CD4-positive, alpha-beta T cell treated with Interleukin-2 at 100 ng/mL for 4 hours (primary cell): Measurements from ENCODE around the gene CRYBA4.

ENCODE experiments used
- DNase-seq: peaks from one replicate; pipeline ENCODE4 v3.0.0-alpha.2; 2020; ENCODE audit warnings: low spot score

The CRYBA4 gene

DNA sequence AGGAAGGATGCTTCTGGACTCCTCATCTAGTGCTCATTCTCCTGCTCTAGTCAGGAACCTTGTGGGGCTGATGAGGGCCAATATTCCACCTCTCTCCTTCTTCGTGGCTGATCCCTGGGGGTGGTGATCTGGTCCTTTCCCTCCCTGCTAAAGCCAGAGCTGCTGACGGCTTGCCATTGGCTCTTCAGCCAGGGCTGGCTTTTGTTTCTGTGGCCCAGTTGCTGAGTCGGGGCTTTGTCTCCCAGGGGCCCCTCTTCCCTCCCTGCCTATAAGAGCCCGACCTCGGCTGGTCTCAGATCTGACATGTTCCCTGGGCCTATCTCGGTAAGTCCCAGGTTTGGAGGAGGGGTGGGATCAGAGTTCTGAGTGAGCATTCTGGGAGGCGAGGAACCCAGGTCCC, at the start of gene CRYBA4:
TSS of gene CRYBA4 (plus strand) at position 301 of the 400 bp plus-strand sequence. CDS start 634 bp downstream, outside the sequence.
- no peak for DNase-seq

- no peak for DNase-seq
Measured at GRCh38 chr22:26573026-26573662, 48.6 kb upstream of the CRYBA4 start.

GRCh38 chr22:26574001-26574723, 47.6 kb upstream of the CRYBA4 start:
- DNase-seq = no peak

DNA sequence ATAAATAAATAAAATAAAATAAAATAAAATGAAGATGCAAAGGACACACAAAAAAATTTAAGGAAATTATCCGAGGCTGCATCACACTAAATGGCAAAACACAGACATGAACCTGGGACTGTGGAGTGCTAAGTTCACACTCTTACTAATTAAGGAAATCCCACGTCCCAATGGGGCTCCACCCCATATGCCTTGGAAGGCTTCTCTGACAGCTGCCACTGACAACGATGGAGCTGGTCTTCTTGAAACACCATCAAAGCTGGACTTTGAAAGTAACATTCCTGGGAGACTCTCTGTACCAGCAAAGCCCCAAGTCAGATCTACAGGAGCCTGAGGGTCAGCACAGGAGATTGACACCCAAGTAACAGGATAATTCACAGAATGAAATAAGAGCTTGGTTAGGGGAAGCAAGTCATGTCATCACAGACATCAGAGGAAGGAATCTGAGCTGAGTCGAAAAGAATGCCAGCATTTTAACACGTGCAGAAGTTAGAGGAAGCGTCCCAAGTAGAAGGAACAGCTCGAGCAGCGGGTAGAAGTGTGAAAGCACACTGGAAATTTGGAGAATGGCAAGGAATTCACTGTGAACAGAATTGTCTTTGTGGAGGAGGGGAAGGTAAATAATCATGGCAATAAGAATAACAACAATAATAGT, 45.6 kb upstream of the CRYBA4 start:
- DNase-seq = no peak

DNA sequence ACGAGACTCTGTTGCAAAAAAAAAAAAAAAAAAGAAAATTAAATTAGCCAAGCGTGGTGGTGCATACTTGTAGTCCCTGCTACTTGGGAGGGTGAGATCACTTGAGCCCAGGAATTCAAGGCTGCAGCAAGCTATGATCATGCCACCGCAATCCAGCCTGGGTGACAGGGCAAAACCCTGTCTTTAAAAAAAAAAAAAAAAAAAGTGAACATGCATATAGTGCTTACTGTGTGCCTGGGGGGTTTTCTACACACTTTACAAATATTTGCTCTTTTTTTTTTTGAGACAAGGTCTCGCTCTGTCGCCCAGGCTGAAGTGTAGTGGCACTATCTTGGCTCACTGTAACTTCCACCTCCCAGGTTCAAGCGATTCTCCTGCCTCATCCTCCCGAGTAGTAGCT, 44.7 kb upstream of the CRYBA4 start:
- no peak for DNase-seq

DNA sequence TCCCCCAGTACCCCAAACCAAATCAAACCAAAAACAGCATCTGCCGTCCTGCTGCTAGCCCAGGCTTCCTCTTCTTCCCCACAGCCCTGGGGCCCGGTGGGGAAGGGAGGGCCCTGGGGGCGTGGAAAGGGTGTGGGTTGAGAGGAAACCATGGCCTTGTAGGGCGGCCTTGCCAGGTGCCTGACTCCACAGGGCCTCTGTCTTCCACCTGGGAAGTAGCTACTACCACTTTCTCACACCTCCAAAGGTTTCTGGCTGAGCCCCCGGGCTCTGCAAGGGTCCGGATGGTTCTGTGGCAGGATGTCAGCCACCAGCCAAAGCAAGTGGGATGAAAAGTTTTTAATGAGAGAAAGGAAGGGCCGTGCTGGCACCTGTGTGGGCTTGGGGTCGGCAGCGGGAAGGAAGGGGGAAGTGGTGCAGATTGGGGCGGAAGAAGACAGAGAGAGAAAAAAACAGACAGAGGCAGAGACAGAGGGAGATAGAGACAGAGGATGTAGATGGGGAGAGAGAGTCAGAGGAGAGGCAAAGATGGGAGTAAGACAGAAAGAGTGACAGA, 42.4 kb upstream of the CRYBA4 start:
- peak; percentile 51 for DNase-seq

GRCh38 chr22:26580240-26580962, 41.4 kb upstream of the CRYBA4 start:
- no peak for DNase-seq

GRCh38 chr22:26581026-26581425, 40.7 kb upstream of the CRYBA4 start:
- DNase-seq = no peak

- no peak for DNase-seq
Measured at GRCh38 chr22:26581633-26582168, 40.1 kb upstream of the CRYBA4 start.

DNA sequence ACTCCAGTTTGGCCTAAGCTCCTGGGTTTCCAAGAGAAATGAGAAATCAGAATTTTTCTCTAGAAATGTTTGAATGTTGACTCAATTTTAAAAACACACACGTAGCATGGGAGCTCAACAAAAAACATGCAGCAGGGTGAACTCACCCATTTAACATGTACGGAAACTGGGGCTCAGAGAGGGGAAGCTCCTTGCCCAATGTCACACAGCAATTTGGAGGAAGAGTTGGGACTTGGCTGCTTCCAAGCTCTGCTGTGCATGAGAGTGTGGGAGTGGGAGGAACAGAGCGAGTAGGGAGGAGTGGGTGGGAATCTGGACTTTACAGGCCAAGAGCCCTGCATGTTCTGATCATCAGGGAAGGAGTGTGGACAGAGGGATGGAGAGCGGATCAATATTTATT, 37.8 kb upstream of the CRYBA4 start:
- no peak for DNase-seq

DNA sequence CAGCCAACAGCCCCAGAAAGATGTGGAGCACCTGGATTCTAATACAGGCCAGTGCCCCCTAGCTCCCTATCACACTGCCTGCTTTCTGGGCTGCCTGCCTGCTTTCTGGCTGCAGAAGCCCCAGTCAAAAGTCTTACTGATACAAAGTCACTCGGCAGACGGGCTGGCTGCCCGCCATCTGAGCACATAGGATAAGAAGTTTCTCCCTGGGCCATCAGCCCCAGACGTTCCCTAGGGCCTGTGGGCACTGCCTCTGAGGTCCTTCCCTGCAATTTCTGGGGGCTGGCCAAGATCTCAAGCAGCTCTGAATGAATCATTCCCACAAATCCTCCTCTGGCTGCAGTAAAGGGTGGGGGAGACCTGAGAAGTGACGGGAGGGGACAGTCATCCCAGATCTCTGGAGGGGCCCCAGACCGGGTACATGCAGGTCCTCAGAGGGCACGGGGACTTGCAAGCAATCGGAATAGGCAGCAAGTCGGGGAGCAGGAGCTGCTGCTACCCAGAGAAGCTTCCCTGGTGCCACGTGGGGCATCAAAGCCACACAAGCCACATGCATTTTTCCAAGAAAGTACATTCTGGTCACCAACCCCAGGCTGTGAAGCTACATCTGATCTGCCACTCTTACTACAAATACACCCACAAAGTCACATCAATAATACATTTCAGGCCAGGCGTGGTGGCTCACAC, 36.5 kb upstream of the CRYBA4 start:
- DNase-seq = no peak

DNA sequence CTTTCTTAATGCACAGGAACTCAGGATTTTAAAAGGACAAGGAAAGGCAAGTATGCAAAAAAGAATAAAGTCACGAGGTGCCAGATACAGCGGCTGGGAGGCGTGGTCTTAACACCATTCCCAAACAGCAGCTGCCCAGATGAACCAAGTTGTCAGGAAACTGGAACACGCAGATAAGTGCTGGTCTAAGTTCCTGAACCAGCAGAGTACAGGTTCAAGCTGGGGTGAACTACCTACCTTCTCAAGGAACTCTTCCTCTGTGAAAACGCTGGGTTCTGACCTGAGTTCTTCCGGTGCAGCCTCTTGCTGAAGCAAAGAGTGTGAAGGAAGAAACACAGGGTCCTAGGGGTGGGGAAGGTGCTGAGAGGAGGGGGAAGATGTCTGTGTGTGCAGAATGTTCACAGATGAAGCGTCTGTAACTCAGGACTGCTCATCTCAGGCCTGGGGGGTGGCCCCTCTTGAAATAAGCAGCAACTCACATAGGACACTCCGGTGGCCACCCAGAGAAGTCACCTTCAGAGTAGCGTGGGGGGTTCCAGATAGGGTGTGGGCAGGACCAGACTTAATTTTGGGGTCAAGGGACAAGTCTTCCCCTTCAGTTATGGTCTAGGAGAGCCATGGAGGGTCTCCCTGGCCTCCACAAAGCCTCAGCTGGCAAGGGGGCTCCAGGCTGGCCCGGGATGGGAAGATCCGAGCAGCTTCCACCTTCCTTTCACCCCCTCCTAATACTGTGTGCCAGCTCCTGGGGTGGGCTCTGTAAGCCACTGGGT, 35.0 kb upstream of the CRYBA4 start:
- no peak for DNase-seq

- DNase-seq = no peak
Measured at GRCh38 chr22:26587991-26588613, 33.7 kb upstream of the CRYBA4 start.

- no peak for DNase-seq
Measured at GRCh38 chr22:26588729-26589366, 32.9 kb upstream of the CRYBA4 start.

- DNase-seq = no peak
Measured at GRCh38 chr22:26589367-26589844, 32.4 kb upstream of the CRYBA4 start.

GRCh38 chr22:26589845-26590736, 31.7 kb upstream of the CRYBA4 start, which contains the start of gene TPST2:
Gene TPST2, minus strand, starts transcription at chr22:26590132. Its CDS starts 48,502 bp downstream, at chr22:26541630.
- DNase-seq = peak; percentile 74

DNA sequence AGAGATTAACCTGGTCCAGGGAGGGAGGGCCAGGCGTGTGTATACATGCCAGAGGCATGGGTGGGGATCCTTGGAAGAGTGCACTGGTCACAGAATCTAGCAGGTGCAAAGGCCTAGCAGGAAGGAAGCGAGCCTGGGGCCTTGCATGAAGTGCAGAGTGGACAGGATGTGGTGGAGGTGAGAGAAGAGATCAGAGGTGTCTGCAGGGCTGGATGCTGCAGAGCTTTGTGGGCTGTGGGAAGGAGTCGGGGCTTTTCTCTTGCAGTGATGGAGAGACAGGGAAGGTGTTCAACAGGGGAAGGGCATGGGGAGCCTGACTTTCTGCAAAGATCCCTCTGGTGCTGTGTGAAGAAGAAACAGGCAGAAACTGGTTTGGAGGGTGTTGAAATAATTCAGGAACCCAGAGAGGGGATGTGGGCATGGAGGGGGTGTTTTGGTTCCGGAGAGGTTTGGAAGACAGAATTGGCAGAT, 29.3 kb upstream of the CRYBA4 start:
- DNase-seq = peak; percentile 49

DNA sequence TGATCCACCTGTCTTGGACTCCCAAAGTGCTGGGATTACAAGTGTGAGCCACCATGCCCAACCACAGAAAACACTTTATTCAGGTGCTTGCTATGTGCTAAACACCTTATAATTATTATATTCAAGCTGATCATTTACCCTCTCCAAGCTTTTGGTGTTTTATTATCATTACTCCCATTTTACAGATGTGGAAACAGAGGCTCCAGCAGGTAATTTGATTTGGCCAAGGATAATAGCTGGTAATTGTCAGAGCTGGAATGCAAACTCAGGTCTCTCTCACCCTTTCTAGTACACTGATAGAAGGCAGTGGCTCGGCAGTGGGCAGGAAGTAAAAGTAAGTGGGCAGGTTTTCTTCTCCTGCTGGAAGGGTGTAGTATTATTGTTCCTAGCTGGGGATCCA, 28.0 kb upstream of the CRYBA4 start:
- no peak for DNase-seq
